GM19035 (cell line): ENCODE measurements around the gene MINPP1.

Experiments
- ATAC-seq: cut with Tn5 transposase; IDR thresholded peaks from one replicate; pipeline ENCODE4 v1.9.1; 2021; ENCODE audit not compliant: unreplicated experiment

MINPP1 gene

DNA sequence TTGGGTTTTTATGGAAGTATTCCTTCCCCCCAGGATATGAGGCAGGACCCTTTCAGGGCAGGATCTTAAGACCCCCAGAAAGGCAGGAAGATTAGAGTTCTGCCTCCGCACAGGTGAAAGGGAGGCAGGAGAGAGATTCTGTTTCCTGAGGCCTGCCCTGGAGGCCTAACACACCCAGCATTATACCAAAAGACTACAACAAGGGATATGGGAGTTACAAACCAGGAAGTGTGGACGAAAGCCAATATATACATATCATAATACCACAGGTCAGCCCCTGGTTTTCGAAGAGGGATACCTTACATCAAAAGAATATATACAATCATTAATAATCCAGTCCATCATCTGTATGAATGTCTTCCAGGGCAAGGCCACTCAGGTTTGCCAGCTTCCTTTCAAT lies 14.2 kb downstream of the MINPP1 start:
- ATAC-seq, result no peak

DNA sequence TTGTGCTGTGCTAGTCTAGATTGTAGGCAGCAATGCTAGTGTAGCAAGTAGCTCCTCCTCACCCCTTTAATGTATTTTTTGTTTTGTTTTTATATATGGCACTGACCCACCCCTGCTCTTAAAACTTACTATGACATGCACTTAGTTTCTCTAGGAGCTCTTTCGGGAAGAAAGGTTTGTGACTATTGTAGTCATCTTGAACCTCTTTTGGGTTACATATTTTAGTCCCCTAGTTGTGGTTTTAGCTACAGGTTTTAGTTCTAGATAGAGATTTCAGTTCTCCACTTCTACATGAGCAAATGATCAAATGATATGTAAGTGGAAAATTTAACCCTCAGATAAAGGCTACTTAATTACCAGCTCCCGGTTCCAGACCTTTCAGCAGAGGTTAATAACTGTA lies 14.9 kb downstream of the MINPP1 start:
- ATAC-seq, result no peak

GRCh38 chr10:87523731-87524130 lies 19.0 kb downstream of the MINPP1 start:
- ATAC-seq, result no peak

DNA sequence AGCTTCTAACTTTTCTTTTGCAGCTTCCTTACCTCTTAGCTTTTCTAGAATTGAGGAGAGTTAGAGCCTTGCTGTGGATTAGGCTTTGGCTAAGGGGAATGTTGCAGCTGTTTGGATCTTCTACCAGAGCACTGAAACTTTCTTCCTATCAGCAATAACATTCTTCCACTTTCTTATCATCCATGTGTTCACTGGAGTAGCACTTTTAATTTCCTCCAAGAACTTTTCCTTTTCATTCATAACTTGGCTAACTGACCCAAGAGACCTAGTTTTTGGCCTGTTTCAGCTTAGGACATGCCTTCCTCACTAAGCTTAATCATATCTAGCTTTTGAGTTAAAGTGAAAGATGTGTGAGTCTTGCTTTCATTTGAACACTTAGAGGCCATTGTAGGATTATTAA lies 19.6 kb downstream of the MINPP1 start:
- ATAC-seq, result no peak

DNA sequence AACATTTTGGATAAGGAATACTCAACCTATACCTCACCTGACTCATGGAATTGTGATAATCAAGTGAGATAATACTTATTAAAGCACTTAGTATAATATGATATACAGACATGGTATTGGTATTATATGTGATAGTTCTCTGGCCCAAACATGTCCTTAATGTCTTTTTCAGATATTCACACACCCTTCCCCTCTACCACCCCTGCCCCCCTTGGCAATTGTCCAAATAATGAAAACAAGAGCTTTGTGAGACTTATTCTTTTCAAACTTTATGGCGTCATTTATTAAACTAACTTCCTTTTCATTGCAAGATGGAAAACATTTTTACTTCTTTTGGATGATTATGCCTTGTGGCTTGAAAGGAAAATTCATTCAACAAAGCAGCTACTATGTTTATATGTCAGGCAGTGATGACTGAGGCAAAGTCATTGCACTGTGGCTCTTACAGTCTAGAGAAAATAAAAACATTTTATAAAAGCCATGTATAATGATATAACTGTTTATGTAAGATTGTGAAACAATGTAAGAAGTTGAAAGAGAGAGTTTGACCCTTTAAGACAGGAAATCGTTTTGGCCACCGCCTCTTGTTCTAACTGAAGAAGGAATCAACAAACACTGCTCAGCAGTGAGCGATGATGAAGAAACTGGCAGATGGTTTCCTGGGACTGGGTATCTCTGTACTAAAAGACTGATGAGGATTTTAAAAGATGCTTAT lies 27.4 kb downstream of the MINPP1 start:
- ATAC-seq, result no peak

DNA sequence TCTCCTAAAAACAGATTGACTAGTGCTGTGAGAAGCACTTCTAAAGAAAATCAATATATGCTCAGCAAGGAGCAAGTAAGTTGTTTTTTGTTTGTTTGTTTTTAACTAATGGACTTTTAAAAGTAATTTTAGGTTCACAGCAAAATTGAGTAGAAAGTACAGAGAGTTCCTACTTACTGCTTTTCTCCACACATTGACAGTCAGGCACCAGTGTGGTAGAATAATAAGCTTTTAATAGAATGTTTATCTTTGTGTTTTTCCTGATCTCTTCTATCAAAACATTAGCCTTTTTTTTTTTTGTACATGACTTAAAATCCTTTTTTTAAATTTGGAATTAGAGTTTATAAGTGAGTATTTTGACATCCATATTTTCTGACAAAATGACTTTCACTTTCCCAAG lies 28.0 kb downstream of the MINPP1 start:
- no peak for ATAC-seq

DNA sequence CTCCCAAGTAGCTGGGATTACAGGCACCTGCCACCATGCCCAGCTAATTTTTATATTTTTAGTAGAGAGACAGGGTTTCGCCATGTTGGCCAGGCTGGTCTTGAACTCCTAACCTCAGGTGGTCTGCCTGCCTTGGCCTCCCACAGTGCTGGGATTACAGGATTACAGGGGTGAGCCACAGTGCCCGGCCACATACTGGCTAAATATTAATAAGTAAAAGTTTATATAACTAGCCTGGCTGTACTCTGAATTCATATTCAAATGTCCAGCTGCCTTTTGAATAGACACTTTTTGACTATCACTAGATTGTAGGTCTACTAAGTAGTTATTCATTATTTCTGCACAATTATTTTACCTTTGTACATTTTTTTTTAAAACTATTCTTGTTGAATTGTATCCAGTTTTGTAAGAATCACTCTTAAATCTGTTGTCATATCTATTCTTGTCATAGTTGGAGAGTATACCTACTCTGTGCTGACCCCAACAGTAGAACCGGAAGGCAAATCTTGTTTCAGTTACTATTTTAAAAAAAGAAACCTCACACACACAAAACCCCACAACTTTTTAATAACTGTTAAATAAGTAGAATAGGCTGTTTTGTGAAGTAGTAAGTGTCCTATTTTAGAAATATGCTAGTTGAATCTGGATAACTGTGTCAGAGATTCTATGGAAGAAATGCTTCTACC lies 29.6 kb downstream of the MINPP1 start:
- no peak for ATAC-seq

GRCh38 chr10:87538092-87539015 lies 33.7 kb downstream of the MINPP1 start:
- ATAC-seq, result no peak

DNA sequence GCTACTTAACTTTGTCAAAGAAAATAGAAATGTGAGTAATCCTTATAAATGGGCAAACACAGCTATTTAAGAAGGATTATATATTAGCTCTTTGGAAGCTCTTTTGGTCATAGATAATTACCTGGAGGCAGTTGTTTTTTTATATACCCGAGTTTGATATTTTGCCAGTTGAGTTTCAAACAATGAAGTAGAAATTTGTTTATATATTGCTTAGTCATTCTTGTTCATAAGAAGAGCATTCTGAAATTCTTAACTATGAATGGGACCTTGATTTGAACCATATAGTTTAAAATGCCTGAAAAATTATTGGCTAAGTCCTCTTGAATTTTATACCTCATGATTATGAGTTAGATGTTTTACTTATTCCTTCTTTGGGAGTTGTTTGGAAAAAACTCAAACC lies 36.4 kb downstream of the MINPP1 start:
- no peak for ATAC-seq

GRCh38 chr10:87544721-87545120 lies 40.0 kb downstream of the MINPP1 start:
- no peak for ATAC-seq

DNA sequence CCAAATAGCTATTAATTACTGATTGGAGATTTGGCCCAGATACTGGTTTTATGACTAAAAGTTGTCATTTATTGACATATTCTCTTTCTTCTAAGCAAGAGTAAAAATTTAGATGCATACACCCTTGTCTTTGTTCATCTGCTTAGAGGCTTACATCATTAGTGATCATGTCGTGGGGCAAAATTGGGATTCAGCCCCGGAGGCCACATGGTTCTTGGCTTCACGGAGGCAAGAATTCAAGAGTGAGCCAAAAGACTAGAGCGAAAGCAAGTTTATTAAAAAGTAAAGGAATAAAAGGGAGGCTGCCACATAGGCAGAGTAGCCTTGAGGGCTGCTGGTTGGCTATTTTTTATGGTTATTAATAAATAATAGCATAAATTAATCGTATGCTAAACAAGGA lies 41.1 kb downstream of the MINPP1 start:
- ATAC-seq, result no peak

GRCh38 chr10:87546210-87546609 lies 41.5 kb downstream of the MINPP1 start:
- no peak for ATAC-seq

DNA sequence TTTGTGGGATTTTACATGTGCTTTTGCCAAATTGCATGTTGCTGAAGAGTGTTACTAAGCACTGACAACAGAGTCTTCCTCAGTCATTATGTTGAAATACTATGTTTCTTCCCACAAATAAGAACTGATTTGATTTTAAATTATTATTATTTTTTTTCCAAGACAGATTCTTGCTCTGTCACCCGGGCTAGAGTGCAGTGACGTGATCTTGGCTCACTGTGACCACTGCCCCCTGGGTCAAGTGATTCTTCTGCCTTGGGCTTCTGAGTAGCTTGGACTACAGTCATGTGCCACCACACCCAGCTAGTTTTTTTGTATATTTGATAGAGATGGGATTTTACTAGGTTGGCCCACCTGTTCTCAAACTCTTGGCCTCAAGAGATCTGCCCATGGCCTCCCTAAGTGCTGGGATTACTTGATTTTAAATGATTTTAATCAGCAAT lies 42.3 kb downstream of the MINPP1 start:
- ATAC-seq, result no peak

GRCh38 chr10:87547734-87548311 lies 43.1 kb downstream of the MINPP1 start:
- ATAC-seq, result no peak

DNA sequence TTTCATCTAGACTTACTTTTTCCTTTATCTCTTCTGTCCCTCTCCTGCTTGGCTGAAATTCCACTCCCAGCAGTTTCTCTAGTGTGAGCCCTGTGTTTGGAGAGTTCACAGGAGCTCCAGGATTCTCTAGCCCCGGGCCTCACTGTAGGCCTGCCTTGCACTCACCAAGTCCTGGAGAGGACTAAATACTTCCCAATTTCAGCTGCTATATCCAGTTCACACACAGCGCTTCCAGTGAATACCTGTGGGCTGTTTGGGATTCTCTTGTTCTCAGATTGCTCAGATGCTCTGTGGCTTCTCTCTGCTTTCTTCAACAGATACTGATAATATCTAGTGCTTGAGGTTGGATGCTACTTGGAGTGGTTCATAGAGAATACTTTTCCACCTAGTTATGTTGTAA lies 46.0 kb downstream of the MINPP1 start:
- no peak for ATAC-seq

- ATAC-seq, result no peak
Observed at GRCh38 chr10:87551326-87551725, 46.6 kb downstream of the MINPP1 start.

DNA sequence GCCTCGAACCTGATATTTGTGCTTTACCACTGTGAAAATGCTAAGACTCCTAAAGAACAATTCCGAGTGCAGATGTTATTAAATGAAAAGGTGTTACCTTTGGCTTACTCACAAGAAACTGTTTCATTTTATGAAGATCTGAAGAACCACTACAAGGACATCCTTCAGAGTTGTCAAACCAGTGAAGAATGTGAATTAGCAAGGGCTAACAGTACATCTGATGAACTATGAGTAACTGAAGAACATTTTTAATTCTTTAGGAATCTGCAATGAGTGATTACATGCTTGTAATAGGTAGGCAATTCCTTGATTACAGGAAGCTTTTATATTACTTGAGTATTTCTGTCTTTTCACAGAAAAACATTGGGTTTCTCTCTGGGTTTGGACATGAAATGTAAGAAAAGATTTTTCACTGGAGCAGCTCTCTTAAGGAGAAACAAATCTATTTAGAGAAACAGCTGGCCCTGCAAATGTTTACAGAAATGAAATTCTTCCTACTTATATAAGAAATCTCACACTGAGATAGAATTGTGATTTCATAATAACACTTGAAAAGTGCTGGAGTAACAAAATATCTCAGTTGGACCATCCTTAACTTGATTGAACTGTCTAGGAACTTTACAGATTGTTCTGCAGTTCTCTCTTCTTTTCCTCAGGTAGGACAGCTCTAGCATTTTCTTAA lies 47.7 kb downstream of the MINPP1 start:
- no peak for ATAC-seq

DNA sequence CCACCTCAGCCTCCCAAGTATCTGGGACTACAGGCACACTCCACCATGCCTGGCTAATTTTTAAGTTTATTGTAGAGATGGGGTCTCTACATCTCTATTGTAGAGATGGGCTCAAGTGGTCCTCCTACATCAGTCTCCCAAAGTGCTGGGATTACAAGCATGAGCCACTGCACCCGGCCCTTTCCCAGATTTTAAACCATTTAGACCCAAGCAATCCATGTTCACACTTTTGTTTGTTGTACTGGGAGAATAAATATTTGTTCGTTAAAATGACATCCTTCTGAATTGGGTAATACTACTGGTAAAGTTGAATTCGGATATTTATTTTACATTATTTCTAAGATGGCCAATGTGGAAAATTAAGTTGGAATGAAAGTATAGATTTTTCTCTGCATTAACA lies 52.7 kb downstream of the MINPP1 start:
- ATAC-seq, result no peak

- no peak for ATAC-seq
Observed at GRCh38 chr10:87558333-87558732, 53.6 kb downstream of the MINPP1 start.

DNA sequence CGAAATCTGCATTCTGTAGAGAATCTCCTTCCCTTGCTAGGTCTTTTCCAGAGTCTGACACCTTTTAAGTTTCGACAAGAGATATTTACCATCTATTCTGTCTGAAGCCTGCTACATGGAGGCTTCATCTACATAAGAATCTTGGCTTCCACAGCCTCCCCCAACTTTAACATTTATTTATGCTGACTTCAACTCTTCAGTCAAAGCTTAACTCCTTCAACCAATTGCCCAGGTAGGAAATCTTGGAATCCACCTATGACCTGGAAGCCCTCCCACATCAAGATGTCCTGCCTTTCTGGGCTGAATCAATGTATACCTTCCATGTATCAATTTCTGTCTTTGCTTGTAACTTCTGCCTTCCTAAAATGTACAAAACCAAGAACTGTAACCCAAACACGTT lies 54.7 kb downstream of the MINPP1 start:
- ATAC-seq, result no peak
